ENCODE results near the gene DNAH11. TPM values are rescaled to one million over a fixed set of nuclear protein-coding genes. Genes with fewer than 3 reads are reported as not detected.

The DNAH11 gene
- total RNA-seq, 4 donors from 2014 or later: 0.10 to 0.62 (median 0.23) TPM

DNA sequence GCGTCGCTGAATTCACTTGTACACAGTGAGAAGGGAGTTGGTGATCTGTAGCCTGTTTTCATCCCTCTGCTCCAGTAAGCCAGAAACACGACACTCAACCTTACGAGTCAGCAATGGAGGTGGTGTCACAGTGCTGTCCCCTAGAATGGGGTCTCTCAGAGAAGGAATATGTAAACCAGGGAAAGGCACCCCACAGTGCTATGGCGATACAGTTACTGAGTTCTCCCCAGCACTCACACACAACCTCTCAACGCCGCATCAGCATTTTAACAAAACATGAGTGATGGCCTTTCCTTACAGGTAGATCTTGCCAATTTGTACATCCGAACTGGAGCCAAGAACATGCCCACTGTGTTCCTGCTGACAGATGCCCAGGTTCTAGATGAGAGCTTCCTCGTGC lies 206.5 kb downstream of the DNAH11 start:
- DNase-seq (no peak), ATAC-seq (no peak)
- H3K9me3 ChIP-seq: no peaks in the 10 kb centered on the region
- no peaks in the 10 kb centered on the region for H3K36me3 ChIP-seq
- H3K27ac ChIP-seq: no peak overlapping the region
- TF ChIP-seq POLR2A (IDR thresholded peaks at IDR 0.05): no peak
- TF ChIP-seq, protein P1, sequence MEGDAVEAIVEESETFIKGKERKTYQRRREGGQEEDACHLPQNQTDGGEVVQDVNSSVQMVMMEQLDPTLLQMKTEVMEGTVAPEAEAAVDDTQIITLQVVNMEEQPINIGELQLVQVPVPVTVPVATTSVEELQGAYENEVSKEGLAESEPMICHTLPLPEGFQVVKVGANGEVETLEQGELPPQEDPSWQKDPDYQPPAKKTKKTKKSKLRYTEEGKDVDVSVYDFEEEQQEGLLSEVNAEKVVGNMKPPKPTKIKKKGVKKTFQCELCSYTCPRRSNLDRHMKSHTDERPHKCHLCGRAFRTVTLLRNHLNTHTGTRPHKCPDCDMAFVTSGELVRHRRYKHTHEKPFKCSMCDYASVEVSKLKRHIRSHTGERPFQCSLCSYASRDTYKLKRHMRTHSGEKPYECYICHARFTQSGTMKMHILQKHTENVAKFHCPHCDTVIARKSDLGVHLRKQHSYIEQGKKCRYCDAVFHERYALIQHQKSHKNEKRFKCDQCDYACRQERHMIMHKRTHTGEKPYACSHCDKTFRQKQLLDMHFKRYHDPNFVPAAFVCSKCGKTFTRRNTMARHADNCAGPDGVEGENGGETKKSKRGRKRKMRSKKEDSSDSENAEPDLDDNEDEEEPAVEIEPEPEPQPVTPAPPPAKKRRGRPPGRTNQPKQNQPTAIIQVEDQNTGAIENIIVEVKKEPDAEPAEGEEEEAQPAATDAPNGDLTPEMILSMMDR (IDR thresholded peaks at IDR 0.05 in 4 of 5, conservative IDR thresholded peaks at IDR 0.05 in 1 of 5): no peak
- in situ Hi-C loops (cut with MboI; ENCODE audit: low sequenced_read_pairs in 4 of 4) (no loop called here), intact Hi-C loops (cut with DNase I; ENCODE audit: low total_unique reads) (no loop called here)
- H3K4me3 ChIP-seq: no peak overlapping the region
- peaks cover 0 to 3% (median 0%) of the 10 kb centered on the region in 3 donors for H3K27me3 ChIP-seq
- H3K4me1 ChIP-seq: no peaks in the 10 kb centered on the region

DNA sequence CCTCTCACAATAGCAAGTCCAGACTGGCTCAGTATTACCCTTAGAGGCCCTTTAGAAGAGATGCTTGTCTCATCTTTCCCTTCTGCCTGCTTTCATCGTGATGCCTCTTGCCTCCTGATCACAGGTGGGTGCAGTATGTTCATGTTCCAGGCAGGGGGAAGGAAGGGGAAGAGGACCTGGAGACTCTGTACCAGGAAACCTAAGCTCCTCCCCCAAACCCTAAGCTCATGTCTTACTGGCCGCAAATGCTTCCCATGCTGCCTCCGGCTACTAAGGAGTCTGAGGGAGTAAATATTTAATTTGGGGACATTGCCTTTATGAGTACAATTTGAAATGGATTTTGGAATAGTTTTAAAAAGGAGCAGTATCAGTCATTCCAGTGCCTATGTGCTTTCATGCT lies 210.2 kb downstream of the DNAH11 start:
- H3K27me3 ChIP-seq: peaks cover 0 to 6% (median 0%) of the 10 kb centered on the region in 3 donors
- no peak for ATAC-seq
- H3K36me3 ChIP-seq: no peaks in the 10 kb centered on the region
- no peak overlapping the region for H3K4me3 ChIP-seq
- no peak for TF ChIP-seq POLR2A (IDR thresholded peaks at IDR 0.05)
- TF ChIP-seq, protein P1 (IDR thresholded peaks at IDR 0.05 in 4 of 5, conservative IDR thresholded peaks at IDR 0.05 in 1 of 5): no peak
- in situ Hi-C loops (cut with MboI; ENCODE audit: low sequenced_read_pairs in 4 of 4): no loop called here
- H3K4me1 ChIP-seq: no peaks in the 10 kb centered on the region
- H3K9me3 ChIP-seq: no peaks in the 10 kb centered on the region
- no peak for DNase-seq
- intact Hi-C loops (cut with DNase I; ENCODE audit: low total_unique reads): no loop called here
- H3K27ac ChIP-seq: no peak overlapping the region

DNA sequence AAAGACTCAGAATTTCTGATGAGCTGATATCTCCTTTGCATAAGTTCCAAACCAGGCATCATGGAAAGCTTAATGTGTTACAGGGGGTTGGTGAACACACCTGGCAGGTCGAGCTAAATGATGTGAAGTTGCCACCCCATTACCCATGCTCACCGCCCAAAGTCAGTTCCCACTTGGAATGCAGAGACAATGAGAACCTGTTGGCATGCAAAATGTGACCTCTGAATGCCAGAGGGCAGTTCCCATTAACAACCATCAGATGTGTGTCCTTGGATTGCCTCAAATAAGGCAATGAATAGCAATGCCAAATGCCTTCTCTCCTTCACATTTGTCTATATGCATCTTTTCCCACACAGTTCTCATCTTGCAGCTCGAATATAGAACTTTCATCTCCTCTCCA lies 212.1 kb downstream of the DNAH11 start:
- Histone ChIP-seq H3K27ac (no peak overlapping the region), H3K4me1 (no peaks in the 10 kb centered on the region), H3K4me3 (no peak overlapping the region), H3K27me3 (peaks cover 0 to 6% (median 0%) of the 10 kb centered on the region in 3 donors), H3K36me3 (no peaks in the 10 kb centered on the region), H3K9me3 (no peaks in the 10 kb centered on the region)
- intact Hi-C loops (cut with DNase I; ENCODE audit: low total_unique reads) (no loop called here), in situ Hi-C loops (cut with MboI; ENCODE audit: low sequenced_read_pairs in 4 of 4) (no loop called here)
- DNase-seq: no peak
- TF ChIP-seq POLR2A (IDR thresholded peaks at IDR 0.05): no peak
- TF ChIP-seq, protein P1 (IDR thresholded peaks at IDR 0.05 in 4 of 5, conservative IDR thresholded peaks at IDR 0.05 in 1 of 5): no peak
- no peak for ATAC-seq

DNA sequence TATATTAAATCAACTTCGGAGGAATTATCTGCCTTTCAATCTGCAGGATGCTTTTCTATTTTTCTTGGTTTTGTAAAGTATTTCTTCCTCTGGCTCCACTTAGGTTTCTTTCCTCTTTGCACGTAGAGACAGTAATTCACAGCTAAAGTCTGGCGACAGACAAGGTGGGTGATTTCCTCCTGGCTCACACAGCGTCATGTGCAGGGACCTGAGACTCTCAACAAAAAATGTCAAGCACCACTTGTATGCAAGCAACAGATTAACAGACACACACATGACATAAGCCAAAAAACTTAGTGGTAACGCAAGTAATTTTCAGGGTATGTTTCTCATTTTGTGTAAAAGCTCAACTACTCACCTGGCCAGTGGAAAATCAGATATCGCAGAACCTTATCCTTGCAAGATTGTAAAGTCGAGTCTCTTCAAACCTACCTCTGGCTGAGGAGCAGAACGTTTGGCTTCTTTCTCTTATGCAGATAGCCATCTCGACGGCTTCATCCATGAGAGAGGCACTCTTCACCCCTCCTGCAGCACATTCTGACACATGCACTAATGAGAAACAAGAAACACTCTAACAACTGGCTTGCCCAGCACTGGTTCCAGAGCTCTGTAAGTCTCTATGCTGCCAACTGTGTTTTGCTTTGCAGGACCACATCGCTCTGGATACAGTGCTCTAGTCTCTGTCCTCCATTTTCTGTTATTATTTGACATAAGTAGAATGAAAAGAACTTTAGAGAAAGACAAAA lies 214.9 kb downstream of the DNAH11 start:
- Histone ChIP-seq H3K4me3 (no peak overlapping the region), H3K4me1 (no peaks in the 10 kb centered on the region), H3K27ac (no peak overlapping the region), H3K9me3 (no peaks in the 10 kb centered on the region), H3K36me3 (no peaks in the 10 kb centered on the region), H3K27me3 (peaks cover 0 to 12% (median 0%) of the 10 kb centered on the region in 3 donors)
- intact Hi-C loops (cut with DNase I; ENCODE audit: low total_unique reads) (no loop called here), in situ Hi-C loops (cut with MboI; ENCODE audit: low sequenced_read_pairs in 4 of 4) (no loop called here)
- ATAC-seq (no peak), DNase-seq (no peak)
- TF ChIP-seq POLR2A (IDR thresholded peaks at IDR 0.05): no peak
- TF ChIP-seq, protein P1 (IDR thresholded peaks at IDR 0.05 in 4 of 5, conservative IDR thresholded peaks at IDR 0.05 in 1 of 5): no peak
